HEK293T (cell line): Measurements from ENCODE around the gene ANP32B.

Source experiments
- BHLHE40 ChIP-seq: fragments of 450-650 bp; IDR thresholded peaks from 2 replicates; pipeline ENCODE4 v1.6.1; 2016; ENCODE audit warnings: mild to moderate bottlenecking, moderate library complexity, borderline replicate concordance
- FOXK2 ChIP-seq: fragments of 450-650 bp; IDR thresholded peaks from 2 replicates; pipeline ENCODE4 v1.6.1; 2016; ENCODE audit warnings: mild to moderate bottlenecking
- FOXM1 ChIP-seq: fragments of 450-650 bp; IDR thresholded peaks from 2 replicates; pipeline ENCODE4 v1.6.1; 2017; ENCODE audit warnings: mild to moderate bottlenecking, borderline replicate concordance
- LEF1 ChIP-seq: fragments of 450-650 bp; IDR thresholded peaks from 2 replicates; pipeline ENCODE4 v1.6.1; 2017; ENCODE audit warnings: mild to moderate bottlenecking, borderline replicate concordance
- ZNF384 ChIP-seq: fragments of 450-650 bp; IDR thresholded peaks from 2 replicates; pipeline ENCODE4 v1.6.1; 2016

DNA sequence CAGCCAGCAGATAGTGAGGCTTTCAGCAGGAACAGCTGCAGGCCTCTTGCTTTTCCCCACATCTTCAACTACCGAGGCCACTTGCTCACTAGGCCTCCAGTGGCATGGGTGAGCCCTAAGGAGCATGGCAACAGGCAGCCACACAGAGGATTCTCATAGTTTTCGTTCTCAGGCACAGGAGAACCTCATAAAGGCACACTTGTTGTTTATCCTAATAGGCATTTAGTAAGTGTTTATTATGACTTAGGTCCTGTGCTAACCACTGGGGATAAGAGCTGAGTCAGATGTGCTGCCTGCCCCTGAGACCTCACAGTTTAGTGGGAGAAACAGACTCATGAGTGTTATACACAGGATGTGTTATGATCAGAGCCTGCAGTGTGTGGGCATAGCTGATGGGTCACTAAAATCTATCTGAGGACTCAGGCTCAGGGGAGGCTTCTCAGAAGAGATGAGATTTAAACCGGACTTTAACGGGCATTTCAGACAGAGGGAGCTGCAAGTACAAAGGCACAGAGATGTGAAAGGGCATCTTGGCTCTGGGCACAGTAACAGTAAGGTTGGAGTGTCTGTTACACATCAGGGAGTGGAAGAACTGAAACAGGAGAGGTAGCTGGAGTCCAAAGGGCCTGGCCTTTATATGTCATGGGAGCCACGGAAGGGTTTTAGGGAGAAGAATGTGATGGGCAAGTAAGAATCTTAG lies 24.2 kb upstream of the ANP32B start:
- no peak for TF ChIP-seq BHLHE40
- no peak for TF ChIP-seq FOXM1
- no peak for TF ChIP-seq FOXK2
- no peak for TF ChIP-seq LEF1
- no peak for TF ChIP-seq ZNF384
